Hepatocyte (in vitro differentiated cells): ENCODE results near the gene PRKCZ. TPM values are rescaled to one million over a fixed set of nuclear protein-coding genes. Genes with fewer than 3 reads are reported as not detected.

Experiments used
- DNase-seq: peaks from one replicate; pipeline ENCODE4 v3.0.0-alpha.2; 2016; ENCODE audit warnings: low spot score
- H2AFZ ChIP-seq: fragments of 200-600 bp; sonication (generic); 2 replicates; pipeline ENCODE4 v1.6.0; 2016; ENCODE audit warnings: antibody characterized with exemption, mild to moderate bottlenecking
- H3K27ac ChIP-seq: fragments of 200-600 bp; sonication (generic); 2 replicates; pipeline ENCODE4 v1.5.1; 2016; ENCODE audit warnings: mild to moderate bottlenecking
- H3K27me3 ChIP-seq: fragments of 200-600 bp; sonication (generic); 2 replicates; pipeline ENCODE4 v1.6.1; 2016
- H3K36me3 ChIP-seq: fragments of 200-600 bp; sonication (generic); replicated peaks from 2 replicates; pipeline ENCODE4 v1.5.1; 2016; ENCODE audit warnings: low read depth; ENCODE audit not compliant: insufficient read depth
- H3K4me1 ChIP-seq: fragments of 200-600 bp; sonication (generic); 2 replicates; pipeline ENCODE4 v1.5.1; 2016; ENCODE audit warnings: mild to moderate bottlenecking, moderate library complexity; ENCODE audit not compliant: insufficient read depth
- H3K4me2 ChIP-seq: fragments of 200-600 bp; sonication (generic); 2 replicates; pipeline ENCODE4 v1.6.0; 2016
- H3K4me3 ChIP-seq: fragments of 200-600 bp; sonication (generic); 2 replicates; pipeline ENCODE4 v1.5.1; 2016; ENCODE audit warnings: mild to moderate bottlenecking
- H3K79me2 ChIP-seq: fragments of 200-600 bp; sonication (generic); 2 replicates; pipeline ENCODE4 v1.6.0; 2017; ENCODE audit warnings: mild to moderate bottlenecking
- H3K9me2 ChIP-seq: fragments of 200-600 bp; sonication (generic); replicated peaks from 2 replicates; pipeline ENCODE4 v1.6.0; 2017; ENCODE audit warnings: mild to moderate bottlenecking; ENCODE audit not compliant: insufficient read depth
- H3K9me3 ChIP-seq: fragments of 200-600 bp; sonication (generic); 2 replicates; pipeline ENCODE4 v1.5.1; 2016; ENCODE audit warnings: low read depth, mild to moderate bottlenecking
- H4K20me1 ChIP-seq: fragments of 200-600 bp; sonication (generic); 2 replicates; pipeline ENCODE4 v1.6.0; 2016; ENCODE audit warnings: mild to moderate bottlenecking; ENCODE audit not compliant: insufficient read depth, poor library complexity, severe bottlenecking
- CTCF ChIP-seq: fragments of 200-600 bp; sonication (generic); IDR thresholded peaks from 2 replicates; pipeline ENCODE4 v1.5.1; 2016; ENCODE audit warnings: antibody characterized with exemption, mild to moderate bottlenecking; ENCODE audit not compliant: poor library complexity
- EZH2 ChIP-seq: fragments of 200-600 bp; sonication (generic); IDR thresholded peaks from 2 replicates; pipeline ENCODE4 v1.6.1; 2016; ENCODE audit warnings: antibody characterized with exemption, mild to moderate bottlenecking, borderline replicate concordance
- EZH2phosphoT487 ChIP-seq: fragments of 200-600 bp; sonication (generic); IDR thresholded peaks from one replicate; pipeline ENCODE4 v1.6.1; 2018; ENCODE audit warnings: antibody characterized with exemption, mild to moderate bottlenecking, low read depth, moderate library complexity; ENCODE audit not compliant: unreplicated experiment, severe bottlenecking
- WGBS: methylation state at CpG from one replicate; pipeline ENCODE4 v1.1.6; 2016; ENCODE audit warnings: low lambda C conversion rate; ENCODE audit errors: missing lambda C conversion rate; 5-methylcytosine and 5-hydroxymethylcytosine counted together
- polyA plus RNA-seq: library from polyadenylated mRNA; unstranded; fragments of >200 nt; fragmentation: Nextera tagmentation; extraction: Ambion mirVana; gene quantifications from 2 replicates; pipeline ENCODE4 v1.2.1, GENCODE V29; 2016
- total RNA-seq: library from RNA; depleted of rRNA; stranded (reverse); fragments of >200 nt; gene quantifications from 2 replicates; pipeline ENCODE4 v1.2.3, GENCODE V29; 2014

PRKCZ gene
- total and polyA plus RNA-seq, 2 experiments from 2014 or later = 41.0 to 52.3 TPM

- TF ChIP-seq CTCF = no peak
- no peak for TF ChIP-seq EZH2
- TF ChIP-seq EZH2phosphoT487 = no peak
- 91% methylated on average over 14 of the region's 15 CpGs for WGBS
- no peak for DNase-seq
- no peaks in the 10 kb centered on the region for H3K9me2 ChIP-seq
- H4K20me1 ChIP-seq = no peaks in the 10 kb centered on the region
- H3K9me3 ChIP-seq = no peaks in the 10 kb centered on the region
- no peaks in the 10 kb centered on the region for H3K36me3 ChIP-seq
- H3K27ac ChIP-seq = no peak overlapping the region
- H3K79me2 ChIP-seq = no peaks in the 10 kb centered on the region
- no peak overlapping the region for H3K4me3 ChIP-seq
- H3K4me2 ChIP-seq = no peak overlapping the region
- no peaks in the 10 kb centered on the region for H3K27me3 ChIP-seq
- H3K4me1 ChIP-seq = peaks cover 9% of the 10 kb centered on the region
- H2AFZ ChIP-seq = no peak overlapping the region
Measured at GRCh38 chr1:2041305-2041704, 8.9 kb upstream of the PRKCZ start.

GRCh38 chr1:2041887-2042286 lies 8.3 kb upstream of the PRKCZ start:
- no peaks in the 10 kb centered on the region for H3K27me3 ChIP-seq
- 92% methylated on average over 4 of the region's 4 CpGs for WGBS
- no peak for DNase-seq

GRCh38 chr1:2042830-2043773 lies 7.1 kb upstream of the PRKCZ start:
- DNase-seq = no peak
- 89% methylated on average over 35 of the region's 41 CpGs for WGBS
- Histone ChIP-seq H3K9me3 (no peaks in the 10 kb centered on the region), H3K36me3 (no peaks in the 10 kb centered on the region), H3K9me2 (no peaks in the 10 kb centered on the region), H3K79me2 (no peaks in the 10 kb centered on the region), H3K27ac (no peak overlapping the region), H3K4me3 (no peak overlapping the region), H3K4me1 (peaks cover 21% of the 10 kb centered on the region), H4K20me1 (no peaks in the 10 kb centered on the region), H2AFZ (no peak overlapping the region), H3K27me3 (peaks cover 3% of the 10 kb centered on the region), H3K4me2 (no peak overlapping the region)
- TF ChIP-seq EZH2phosphoT487 (no peak), CTCF (no peak), EZH2 (no peak)

More at GRCh38 chr1:2041887-2042286, 8.3 kb upstream of the PRKCZ start:
- H3K9me2 ChIP-seq = no peaks in the 10 kb centered on the region
- no peak overlapping the region for H3K27ac ChIP-seq
- H3K79me2 ChIP-seq = no peaks in the 10 kb centered on the region
- no peak overlapping the region for H2AFZ ChIP-seq
- H3K36me3 ChIP-seq = no peaks in the 10 kb centered on the region
- H3K4me1 ChIP-seq = peaks cover 13% of the 10 kb centered on the region
- H4K20me1 ChIP-seq = no peaks in the 10 kb centered on the region
- H3K4me2 ChIP-seq = no peak overlapping the region
- H3K4me3 ChIP-seq = no peak overlapping the region
- no peak for TF ChIP-seq EZH2phosphoT487
- TF ChIP-seq EZH2 = no peak
- TF ChIP-seq CTCF = no peak
- no peaks in the 10 kb centered on the region for H3K9me3 ChIP-seq
